Measurements from ENCODE around the gene EPAS1.

EPAS1 gene

DNA sequence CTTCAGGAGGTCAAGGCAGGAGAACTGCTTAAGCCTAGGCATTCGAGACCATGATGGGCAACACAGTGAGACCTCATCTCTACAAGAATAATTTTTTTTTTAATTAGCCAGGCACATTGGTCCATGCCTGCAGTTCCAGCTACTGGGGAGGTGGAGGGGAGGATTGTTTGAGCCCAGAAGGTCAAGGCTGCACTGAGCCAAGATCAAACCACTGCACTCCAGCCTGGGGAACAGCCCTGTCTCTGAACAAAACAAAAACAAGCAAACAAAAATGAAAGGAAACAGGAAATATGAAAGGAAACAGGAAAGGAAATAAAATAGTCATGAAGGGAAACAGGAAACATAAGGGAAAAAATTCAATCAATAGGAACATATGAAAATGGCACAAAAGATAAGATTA lies 117.5 kb downstream of the EPAS1 start:
- no peak for DNase-seq

DNA sequence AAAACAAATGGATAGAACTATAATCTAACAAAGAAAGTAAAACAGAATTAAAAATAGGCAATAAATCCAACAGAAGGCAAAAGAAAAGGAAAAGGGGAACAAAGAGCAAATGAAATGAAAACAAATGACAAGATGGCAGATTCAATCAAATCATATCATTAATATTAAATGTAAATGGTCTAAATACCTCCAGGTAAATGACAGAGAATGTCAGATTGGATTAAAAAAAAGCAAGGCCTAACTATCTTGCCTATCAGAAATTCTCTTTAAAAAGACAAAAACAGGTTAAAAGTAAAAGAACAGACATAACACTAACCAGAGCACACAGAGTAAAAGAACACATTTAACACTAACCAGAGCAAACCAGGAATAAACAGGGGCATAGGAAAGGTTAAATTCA lies 119.1 kb downstream of the EPAS1 start:
- DNase-seq = no peak

DNA sequence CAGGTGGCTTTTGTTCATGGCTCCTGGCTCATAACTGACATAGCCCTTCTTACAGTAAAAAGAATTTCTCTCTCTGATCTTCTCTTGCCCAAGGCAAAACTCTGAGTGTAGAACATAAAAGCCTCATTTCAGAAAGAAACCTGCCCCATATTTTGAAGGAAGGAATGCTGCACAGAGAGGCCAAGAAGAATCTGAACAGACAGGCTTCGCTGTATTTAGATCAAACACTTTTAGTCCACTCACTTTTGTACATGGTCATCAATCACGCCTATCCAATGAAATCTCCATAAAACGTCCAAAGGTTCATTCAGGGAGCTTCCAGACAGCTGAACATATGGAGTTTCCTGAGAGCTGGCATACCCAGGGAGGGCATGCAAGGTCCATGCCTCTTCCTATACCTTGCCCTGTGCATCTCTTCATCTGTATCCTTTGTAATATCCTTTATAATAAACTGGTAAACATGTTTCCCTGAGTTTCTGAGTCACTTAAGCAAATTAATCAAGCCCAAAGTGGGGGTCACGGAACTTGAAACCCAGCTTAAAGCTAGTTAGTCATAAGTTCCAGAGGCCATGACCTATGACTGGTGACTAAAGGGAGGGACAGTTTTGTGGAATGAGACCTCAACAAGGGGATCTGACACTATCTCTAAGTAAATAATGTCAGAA lies 119.7 kb downstream of the EPAS1 start:
- DNase-seq = no peak

DNA sequence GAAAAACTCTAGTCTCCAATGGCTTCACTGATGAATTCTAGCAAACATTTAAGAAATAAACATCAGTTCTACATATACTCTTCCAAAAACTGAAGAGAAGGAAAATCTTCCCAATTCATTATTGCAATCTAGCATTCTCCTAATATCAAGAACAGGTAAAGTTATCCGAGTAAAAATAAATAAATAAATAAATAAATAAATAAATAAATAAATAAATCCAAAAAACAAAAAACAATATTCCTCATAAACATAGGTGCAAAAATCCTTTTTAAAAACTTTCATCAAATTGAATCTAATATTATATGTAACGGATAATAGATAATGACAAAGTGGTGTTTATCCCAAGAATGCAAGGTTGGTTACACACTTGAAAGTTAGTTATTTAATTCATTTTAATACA lies 123.7 kb downstream of the EPAS1 start:
- no peak for DNase-seq

DNA sequence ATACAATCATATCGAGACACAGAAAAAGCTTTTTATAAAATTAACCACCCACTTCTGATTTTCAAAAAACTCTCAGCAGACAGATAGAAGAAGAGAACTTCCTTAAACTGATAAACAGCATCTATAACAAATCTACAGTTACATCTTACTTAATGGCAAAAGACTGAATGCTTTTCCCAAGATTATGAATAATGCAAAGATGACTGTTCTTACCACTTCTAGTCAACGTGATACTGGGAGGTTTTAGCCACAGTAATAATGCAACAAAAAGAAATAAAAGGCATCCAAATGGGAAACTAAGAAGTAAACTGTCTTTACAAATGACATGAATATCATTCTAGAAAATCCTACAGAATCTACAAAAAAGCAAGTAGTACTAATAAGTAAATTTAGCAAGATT lies 124.2 kb downstream of the EPAS1 start:
- DNase-seq = no peak

DNA sequence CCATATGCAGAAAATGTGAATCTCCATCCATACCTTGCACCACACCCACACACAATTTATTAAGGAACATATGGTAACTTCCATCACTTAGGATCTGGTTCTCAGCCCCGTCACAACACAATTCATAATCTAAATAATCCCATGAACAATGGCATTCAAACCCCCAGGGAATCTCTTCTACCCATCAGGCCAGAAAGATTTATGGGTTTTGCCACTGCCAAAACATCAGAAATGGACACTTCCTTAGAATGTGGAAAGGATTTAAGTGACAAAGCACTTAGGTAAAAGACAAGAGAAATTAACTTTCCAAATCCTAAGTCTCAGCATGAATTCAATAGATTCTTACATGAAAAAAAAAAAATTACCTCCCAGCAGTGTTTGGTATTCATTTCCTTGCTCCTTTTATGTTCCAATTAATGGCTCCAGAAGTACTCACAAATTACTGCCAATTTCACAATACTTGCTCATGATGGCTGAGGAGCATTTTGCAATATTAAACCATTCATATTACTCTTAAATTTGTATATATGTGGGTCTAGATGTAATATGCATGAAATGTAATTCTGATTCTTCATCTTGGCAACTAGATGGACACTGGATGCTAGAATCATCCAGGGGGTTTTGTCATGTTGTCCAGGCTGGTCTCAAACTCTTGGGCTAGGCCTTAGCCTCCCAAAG lies 125.6 kb downstream of the EPAS1 start:
- DNase-seq = no peak

DNA sequence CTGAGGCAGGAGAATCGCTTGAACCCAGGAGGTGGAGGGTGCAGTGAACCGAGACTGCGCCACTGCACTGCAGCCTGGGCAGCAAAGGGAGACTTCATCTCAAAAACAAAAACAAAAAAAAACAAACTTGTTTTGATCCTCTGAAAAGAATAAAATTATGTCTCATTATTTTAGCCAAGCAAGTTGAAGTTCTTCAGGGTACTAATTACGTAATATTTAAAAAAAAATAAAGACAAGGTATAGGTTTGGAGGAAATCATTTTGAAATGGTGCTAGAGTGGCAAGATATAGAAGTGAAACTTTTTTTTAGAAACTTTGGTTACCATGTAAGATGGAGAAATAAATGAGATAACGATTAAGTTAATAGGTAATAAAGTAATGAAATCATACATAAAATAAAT lies 127.7 kb downstream of the EPAS1 start:
- DNase-seq = no peak

DNA sequence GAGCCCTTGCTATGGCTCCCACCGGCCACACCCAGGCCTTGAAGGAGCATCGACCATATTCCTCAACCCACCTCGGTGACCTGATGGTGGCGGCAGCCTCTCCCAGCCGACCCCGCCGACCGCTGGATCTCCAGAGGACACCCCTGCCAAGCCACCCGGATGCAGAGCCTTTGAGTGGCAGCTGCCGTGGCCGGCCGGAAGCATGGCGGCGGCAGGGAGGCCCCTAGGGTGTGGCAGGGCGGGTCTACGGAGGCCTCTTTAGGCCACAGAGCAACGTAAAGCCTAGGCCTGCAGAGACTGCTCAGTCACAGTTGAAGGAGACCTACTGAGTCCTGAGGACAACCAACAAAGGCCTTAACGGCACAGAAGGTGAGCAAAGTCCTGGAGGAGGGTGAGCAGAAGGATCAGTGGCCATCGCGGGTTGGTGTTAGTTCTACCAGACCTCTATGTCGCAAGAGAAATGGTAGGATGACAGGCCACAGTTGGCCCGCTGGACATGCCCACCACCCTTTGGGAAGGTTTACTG lies 131.8 kb downstream of the EPAS1 start:
- DNase-seq = no peak

DNA sequence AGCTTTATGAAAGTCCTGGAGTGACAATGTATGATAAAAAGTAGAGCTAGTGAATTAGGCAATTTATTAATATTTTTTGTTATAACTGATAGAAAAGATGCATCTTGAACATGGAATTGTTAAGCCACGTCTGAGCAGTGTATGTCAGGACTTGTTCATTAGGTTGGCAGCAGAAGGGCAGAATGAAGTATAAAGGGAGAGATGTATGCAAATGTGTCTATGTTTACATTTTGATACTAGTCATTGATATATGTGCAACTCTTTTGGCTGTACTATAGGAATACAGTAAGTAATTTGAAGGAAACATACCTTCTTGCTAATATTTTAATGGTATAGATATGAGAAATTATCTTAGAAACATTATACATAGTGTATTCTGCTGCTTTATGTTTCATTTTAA lies 133.2 kb downstream of the EPAS1 start:
- no peak for DNase-seq

DNA sequence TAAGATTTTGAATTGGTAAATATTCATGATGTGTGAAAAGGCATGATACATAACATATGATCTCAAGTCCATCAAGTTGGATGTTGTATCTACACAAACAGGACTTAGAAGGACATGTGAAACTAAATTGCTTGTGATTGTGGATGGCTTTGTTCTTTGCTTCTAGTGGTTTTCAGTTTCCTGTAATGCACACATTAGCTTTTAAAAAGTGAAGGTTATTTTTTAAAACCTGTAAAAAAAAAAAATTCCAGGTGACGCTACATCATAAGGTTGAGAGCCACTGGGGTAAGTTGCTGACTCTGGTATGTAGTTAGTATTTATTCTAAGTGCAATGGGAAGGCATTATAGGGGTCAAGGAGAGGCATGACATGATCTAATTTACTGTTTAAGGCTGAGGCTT lies 133.8 kb downstream of the EPAS1 start:
- DNase-seq = no peak

DNA sequence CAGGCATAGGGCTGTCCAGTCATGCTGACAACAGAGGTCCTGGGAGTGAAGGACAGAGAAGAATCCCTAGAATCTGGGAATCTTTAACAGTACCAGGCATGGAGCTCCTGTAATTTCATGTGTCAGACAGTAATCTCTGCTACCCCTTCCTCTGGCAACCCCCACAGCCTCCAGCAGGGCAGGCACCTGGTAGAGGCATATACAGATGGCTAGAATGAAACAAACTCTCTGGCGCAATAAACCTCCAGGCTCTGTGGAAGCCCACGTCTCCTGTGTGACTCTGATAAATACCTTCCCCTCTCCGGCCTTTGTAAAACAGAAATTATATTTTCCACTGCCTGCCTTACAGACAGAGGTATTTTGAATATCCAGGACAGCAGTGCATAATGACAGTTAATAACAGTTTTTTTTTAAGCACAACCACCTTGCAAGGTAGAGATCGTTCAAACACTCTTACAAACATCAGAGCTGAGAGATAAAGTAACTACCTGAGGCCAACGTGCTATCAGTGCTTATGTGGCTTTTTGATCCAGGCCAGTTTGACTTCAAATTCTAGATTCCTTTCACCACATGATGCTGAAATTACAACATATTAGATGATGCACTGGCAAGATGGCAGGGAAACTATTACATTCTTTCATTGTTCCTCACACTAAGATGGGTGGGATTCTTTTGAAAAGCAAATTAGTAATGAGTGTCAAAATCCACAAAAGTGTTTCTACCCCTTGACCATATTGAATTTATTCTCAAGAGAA lies 134.5 kb downstream of the EPAS1 start:
- no peak for DNase-seq

DNA sequence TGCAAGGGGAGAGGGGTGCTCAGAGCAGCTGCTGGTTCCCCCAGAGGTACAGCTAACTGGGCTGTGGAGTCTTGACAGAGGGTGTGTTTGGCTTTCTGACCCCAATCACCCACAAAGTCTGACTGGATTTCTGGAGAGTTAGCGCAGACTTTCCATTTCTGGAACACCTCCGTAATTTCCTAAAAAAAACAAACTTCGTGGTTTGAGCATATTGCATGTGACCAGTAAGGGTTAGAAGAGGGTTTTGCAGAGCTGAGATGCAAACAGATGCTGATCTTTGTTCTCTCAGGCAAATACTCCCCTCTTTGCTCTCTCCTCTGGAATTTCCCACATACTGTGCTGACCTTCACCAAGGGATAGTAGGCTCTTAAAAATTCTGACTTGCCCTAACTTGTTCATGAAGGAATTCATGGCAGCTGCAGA lies 137.7 kb downstream of the EPAS1 start:
- DNase-seq = no peak

DNA sequence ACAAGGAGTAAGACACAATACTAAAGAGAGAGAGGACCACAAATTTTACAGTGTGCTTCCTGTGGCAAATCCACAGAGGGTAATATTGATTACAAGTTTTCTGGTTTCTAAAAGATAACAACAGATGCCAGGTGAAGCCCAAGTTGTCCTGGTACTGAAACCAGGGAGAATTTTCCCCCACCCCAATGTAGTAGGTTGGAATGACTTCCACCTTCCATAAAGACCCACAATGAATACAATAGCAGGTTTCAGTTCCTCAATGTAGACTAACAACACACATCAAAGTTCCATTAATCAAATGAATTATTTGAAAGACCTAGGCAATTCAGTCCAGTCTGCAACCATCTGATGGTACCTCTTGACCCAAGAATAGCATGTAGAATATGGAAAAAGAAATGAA lies 138.1 kb downstream of the EPAS1 start:
- DNase-seq = no peak

DNA sequence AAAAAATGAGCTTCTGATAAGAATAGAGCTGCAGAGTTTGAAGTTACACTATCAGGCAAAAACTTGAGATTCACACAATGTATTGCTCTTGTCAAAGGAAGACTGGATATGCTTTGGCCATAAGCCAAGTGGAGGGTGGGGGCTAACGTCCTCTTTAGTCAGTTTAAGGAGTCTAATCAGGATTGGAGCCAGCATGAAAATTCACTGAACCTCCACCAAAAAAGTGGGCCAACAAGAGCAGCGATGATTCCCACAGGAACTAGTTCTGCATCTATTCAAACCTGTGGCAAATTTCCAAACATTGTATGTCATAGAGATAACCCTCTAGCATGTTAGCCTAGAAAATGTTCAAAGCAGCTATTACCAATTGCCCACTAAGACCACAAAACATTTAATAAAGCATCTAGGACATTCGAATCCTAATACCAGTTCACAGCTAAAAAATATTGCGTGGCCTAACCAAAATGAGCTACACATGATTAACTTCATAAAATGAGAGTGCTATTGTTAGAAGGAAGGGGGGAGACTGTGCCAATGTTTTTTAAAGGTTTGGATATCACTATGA lies 138.7 kb downstream of the EPAS1 start:
- DNase-seq = no peak

Data from COR-L47 (cell line).